ENCODE measurements around the gene AFF1.
"Not testable (repeated sequence)": the region's sequence is repeated elsewhere in the genome, so short reads cannot be mapped to it uniquely, and the experiment has no call there.

AFF1 gene

DNA sequence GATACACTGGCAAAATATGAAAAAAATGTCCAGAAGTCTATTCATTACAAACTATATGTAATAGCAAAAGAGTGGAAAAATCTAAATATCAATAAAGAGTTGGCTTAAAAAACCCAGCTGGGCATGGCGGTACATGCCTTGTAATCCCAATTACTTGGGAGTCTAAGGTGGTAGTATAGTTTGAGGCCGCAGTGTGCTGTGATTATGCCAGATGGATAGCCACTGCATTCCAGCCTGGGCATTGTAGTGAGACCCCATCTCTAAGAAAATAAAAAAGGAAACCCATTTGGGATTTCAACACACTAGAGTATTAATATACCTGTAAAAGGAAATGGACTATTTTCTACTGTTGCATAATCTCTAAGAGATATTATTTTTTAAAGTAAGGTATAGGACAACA is 45.4 kb downstream of the AFF1 start:
- DNase-seq (ENCODE audit: low spot score), result no peak

DNA sequence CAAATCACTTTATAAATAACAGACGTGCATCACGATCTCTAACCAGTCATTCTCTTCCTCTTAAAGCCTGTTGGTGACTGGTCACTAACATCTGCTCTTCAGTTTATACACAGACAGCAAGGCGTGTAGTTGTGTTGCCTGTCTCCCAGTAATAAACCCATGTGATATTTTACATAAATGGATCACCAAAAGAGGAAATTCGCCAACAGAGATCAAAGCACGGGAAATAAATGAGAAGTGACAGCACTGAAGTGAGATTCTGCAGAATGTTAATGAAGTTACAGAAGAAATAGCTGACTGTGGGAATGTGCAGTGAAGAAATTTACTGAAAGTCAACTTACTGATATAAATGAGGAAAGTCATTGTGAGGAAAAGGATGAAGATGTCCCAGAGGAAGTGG is 47.0 kb downstream of the AFF1 start:
- DNase-seq (ENCODE audit: low spot score), result peak; percentile 93

DNA sequence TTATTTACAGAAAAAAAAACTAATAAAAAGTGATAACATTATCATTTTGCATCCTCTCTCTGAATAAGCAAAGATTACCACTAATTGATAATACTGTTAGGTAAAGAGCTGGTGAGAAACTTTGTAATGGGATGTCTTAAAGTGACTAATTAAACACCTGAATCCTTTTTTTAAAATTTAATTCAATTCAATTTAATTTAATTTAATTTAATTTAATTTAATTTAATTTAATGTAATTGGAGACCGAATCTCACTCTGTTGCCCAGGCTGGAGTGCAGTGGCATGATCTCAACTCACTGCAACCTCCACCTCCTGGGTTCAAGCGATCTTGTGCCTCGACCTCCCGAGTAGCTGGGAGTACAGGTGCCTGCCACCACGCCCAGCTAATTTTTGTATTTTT is 51.0 kb downstream of the AFF1 start:
- not testable (repeated sequence) for DNase-seq (ENCODE audit: low spot score)

DNA sequence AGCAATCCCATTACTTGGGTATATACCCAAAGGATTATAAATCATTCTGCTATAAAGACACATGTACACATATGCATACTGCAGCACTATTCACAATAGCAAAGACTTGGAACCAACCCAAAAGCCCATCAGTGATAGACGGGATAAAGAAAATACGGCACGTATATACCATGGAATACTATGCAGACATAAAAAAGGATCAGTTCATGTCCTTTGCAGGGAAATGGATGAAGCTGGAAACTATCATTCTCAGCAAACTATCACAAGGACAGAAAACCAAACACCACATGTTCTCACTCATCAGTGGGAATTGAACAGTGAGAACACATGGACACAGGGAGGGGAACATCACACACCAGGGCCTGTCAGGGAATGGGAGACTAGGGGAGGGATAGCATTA is 54.8 kb downstream of the AFF1 start:
- not testable (repeated sequence) for DNase-seq (ENCODE audit: low spot score)

DNA sequence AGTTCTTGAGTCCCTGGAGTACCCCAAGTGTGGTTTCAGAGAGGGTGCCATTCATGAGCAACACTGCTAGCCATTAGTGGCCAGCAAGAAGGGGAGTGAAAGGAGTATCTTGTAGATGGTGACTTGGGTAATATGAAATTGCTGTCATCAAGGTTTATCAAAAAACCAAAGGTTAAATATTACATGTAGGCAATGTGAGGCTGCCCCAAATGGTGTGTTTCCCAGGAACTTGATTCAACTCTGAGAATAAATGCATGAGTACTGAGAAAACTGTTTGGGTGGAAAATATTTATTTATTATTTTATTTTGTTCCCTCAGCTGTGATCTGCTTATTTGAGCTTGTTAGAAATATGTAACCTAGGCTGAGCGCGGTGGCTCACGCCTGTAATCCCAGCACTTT is 55.7 kb downstream of the AFF1 start:
- no peak for DNase-seq (ENCODE audit: low spot score)

DNA sequence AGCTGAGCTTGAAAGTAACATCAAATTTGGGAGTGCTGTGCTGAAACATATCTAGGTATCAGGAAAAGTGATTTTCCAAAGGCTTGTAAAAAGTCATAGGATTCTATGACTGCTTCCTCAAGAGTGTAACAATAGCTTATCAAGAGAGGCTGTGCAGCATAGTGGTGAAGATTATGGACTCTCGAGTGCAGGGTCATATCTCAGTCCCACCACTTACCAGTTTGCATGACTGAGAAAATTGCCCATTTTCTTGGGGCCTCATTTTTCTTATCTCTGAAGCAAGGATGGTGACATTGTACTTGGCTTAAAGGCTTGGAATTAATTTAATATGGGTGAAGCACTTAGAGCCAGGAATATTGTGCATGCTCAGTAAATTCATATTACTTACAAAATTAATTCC is 57.2 kb downstream of the AFF1 start:
- DNase-seq (ENCODE audit: low spot score), result no peak

DNA sequence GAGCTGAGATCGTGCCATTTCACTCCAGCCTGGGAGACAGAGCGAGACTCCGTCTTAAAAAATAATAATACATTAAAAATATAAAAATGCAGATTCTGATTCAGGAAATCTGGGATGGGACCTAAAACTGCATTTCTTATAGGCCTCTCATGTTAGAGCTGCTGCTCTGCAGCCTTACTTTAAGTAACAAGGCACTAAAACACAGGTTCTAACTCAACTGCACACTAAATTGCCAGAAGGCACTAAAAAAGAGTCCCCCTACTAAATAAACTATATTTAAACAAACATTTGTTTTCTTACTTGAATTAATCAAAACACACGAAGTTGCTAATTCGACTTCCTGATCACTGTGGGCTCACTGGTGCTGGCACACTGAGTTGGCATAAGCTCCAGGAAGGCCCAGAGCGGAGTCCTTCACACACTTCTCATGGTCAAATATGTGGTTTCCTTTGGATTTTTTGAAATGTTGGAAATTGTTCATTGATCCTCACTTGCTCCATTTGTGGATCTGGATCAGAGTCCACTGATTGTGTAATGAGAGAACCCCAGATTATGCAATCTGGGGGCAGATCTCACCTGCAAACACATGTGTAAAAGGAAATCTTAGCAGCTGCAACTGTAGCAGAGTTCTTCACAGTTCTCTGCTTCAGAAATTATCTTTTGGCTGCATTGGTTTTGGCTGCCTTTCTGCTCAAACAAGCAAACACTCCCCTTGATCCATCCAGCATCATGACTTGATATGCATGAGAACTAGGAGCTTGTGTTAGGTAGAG is 59.3 kb downstream of the AFF1 start:
- peak; percentile 55 for DNase-seq (ENCODE audit: low spot score)

DNA sequence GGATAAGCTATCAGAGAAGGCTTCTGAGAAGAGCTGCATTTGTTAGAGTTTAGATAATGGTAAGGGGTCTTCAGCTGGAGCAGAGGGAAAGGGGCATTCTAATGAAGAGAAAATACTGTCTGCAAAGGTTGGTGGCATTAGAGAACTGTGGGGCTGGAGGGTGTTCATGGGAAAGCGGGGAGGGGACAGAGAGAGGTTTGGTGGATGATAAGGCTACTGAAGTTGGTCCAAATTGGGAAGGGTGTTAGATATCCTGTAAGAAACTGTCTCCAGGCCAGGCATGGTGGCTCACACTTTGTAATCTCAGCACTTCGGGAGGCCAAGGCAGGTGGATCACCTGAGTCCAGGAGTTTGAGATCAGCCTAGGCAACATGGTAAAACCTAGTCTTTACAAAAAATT is 59.9 kb downstream of the AFF1 start:
- DNase-seq (ENCODE audit: low spot score), result no peak

DNA sequence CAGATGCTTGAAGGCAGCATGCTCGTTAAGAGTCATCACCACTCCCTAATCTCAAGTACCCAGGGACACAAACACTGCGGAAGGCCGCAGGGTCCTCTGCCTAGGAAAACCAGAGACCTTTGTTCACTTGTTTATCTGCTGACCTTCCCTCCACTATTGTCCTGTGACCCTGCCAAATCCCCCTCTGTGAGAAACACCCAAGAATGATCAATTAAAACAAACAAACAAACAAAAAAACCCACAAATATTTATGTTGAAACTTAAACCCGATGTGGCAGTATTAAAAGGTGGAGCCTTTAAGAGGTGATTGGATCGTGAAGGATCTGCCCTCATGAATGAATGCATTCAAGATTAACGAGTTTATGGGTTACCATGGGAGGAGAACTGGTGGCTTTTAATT is 61.7 kb downstream of the AFF1 start:
- not testable (repeated sequence) for DNase-seq (ENCODE audit: low spot score)

DNA sequence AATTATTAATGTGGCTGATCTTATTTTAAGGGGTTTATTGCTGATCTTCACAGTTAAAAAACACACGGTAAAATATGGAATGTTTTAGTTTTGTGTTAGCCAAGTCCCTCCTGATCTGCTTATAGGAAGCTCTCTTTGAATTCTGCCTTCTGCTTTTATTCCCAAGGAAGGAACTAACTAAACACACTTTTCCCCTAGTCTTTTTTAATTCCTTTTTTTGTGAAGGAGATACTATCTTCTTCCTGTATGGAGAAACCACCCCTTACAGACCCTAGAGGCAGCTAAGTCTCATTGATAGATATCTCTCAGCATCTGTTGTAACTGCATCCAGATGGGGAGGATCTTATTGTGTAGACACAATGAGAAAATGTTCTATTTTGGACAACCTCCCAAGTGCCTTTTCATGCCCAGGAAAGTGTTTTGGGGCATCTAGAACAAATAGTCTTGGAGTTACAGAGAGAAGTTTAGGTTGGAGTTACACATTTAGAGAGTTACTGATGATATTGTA is 64.4 kb downstream of the AFF1 start:
- no peak for DNase-seq (ENCODE audit: low spot score)

DNA sequence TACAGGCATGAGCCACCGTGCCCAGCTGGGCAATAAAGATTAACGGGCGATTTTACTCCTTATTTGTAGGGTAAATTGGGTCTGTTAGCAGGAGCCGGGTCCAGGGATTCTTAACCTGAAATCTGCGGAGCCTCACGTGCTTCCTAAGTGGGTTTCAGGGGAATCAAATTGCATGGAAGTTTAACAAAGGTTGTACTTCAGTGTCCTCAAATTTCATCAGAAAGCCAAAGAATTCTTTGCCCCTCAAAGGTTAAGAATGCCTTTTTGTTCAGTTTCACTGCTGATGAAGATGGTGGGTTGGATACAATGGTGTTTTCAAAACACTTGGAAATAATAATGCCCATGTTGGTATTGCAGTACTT is 67.9 kb downstream of the AFF1 start:
- DNase-seq (ENCODE audit: low spot score), result no peak

DNA sequence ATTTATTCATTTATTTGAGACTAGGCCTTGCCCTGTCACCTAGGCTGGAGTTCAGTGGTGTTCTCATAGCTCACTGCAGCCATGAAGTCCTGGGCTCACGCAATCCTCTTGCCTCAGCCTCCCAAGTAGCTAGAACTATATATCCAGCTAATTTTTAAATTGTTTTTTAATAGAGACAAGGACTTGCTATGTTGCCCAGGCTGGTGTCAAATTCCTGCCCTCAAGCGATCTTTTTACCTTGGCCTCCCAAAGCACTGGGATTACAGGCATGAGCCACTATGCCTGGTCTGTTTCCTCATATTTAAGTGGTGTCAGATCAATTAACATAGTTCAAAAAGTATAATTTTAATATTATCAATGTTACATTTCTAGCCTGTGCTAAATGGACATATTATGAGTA is 68.5 kb downstream of the AFF1 start:
- DNase-seq (ENCODE audit: low spot score), result no peak

DNA sequence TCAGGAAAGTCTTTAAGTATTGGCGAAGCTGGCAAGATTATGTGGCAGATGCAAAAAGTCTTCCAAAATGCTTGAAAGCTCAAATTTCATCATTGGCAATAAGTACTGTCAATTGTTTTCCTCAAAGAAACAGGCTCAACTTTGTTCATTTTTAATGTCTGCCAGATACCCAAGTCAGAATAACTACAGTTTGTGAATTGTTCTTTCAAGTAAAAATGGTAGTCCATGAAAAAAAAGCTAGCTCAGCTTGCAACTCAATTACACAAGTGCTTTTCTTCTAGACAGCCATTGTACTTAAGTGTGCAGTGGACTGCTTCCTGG is 70.5 kb downstream of the AFF1 start:
- DNase-seq (ENCODE audit: low spot score), result peak; percentile 41

DNA sequence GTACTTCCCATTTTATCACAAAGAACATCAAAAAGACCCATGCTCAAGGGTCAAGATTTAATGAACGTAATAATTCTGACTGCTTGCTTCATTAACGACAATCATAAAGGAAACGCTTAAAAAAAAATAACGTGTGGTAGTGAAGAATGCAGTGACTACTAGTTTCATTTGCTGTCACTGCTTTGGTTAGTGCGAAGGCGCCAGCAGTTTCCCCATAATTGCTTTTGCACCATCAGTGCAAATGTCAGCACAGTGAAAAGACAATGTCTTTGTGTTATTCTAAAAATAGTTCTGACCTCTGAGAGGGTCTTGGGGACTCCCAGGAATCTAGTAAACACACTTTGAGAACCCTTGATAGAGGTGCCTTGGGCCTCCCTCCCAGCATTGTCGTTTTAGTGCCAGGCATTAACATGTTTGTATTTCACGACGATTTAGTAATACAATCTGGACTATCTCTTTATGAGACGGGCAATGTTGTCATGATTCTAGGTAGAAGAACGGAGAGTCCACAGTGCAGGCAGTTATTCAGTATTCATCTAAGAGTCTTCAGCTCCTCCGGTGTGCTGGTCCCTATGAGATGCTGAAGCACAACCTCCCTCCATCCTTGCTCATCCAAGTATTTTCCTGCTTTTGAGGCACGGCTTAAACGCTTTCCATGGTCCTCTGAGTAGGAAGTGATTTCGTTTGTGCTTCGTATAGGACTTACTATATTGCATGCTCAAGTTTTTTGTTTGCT is 71.0 kb downstream of the AFF1 start:
- DNase-seq (ENCODE audit: low spot score), result peak; percentile 69

DNA sequence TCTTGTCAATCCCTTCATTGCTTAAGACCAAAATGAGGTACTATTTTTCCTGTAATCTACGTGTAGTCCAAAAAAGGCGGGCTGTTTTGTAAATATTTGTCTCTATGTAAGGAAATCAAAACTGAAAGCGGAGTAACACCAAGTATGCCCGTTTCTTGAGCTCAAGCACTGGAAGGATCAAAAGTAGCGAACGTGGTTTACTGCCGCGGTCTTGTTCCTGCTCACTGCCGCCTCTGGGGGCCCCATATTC is 71.5 kb downstream of the AFF1 start:
- no peak for DNase-seq (ENCODE audit: low spot score)

DNA sequence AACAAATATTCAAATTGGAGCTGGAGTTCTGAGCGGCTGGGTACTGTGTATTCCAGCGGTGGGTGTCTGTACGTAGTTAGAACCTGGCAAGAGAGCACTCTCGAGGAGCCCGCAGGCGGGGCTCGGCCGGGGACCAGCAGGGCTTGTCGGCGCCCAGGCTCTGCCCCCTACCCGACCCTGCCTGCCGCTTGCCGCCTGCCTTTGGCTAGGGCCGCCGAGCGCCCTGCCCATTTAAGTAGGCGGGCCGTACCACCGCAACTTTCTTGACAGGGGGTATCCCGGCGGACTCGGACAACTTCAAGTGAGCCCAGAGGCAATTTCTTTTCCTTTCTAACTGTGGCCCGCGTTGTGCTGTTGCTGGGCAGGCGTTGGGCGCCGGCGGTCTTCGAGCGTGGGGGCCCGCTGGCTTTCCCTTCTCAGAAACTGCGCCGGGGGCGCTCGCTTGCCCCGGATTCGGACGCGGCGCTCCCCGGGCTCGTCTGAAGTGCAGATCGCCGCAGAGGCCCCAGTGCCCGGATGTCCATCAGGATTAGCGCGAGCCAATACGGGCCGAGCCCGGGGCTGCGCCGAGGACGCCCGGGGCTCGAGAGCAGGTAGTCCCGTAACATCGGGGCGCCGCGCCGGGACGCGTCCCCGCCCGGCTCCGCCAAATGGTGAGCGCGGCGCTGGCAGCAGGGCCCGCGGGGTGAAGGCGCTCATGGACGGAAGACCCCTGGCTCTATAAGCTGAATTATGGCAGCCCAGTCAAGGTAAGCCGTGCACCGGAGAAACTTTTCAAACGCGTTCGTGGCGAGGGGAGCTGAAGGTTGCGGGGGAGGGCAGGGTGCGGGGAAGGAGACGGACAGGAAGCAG is 72.1 kb downstream of the AFF1 start:
- peak; percentile 96 for DNase-seq (ENCODE audit: low spot score)

DNA sequence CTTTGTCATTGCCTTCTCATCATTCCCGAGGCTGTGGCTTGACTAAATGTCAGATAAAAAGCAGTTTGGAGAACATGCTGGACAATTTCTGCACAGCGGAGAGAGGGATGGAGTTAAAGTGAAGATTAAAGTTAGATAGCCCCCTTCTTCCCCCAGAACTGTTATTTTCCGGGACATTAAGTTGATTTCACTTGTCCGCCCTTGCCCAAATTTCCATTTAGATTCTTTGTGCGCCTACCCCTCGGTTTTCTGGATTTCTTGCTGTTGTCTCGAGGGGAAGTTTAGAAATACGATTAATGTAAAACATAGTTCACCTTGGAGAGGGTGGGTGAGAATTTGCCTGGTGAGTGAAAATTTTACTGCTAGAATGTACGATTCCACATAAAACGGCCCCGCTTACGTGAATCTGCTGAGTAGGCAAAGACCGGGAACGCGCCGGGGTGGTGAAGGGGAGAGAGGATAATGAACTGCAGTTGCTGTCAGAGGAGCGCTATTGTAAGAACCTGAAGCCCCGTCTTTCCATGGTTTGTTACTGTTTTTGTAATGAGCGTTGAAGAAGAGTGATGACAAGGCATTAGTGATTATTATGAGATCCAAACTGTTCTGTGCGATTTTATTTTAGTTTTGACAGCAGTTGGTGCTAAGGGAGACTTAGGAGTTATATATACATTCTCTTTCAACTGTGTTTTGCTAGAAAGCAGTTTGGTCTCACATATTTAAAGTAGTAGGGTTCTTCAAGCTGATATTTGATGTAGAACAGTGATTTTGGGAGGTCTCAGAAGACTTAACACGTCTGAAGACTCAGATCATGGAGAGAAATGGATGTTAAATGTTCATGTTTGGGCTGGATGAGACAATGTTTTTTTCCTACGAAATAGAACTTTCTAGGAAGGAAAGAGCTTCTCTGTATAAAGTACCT is 73.0 kb downstream of the AFF1 start:
- DNase-seq (ENCODE audit: low spot score), result peak; percentile 50

DNA sequence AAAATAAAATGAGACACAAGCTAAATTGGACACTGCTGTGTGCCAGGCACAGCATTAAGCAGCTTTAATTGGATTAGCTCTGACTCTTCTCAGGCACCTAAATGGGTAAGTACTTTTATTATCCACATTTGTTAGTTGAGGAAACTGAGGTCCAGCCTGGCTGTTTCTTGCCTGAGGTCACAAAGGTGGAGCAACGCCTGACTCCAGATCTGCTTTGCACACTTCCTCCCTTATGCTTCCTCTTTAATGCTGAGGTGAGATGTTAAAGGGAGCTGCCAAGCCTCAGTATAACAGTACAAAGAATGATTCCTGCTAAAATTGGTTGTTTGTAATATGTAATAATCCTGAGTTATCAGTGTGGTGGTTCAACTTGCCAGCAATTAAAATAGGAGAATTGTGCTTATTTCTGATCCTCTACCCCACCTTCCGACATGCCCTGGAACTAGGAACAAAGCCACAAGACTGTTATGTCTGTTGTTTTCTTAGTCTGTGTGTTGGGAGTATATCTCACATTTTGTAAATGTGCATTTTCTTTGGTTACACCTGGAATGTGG is 74.4 kb downstream of the AFF1 start:
- no peak for DNase-seq (ENCODE audit: low spot score)

DNA sequence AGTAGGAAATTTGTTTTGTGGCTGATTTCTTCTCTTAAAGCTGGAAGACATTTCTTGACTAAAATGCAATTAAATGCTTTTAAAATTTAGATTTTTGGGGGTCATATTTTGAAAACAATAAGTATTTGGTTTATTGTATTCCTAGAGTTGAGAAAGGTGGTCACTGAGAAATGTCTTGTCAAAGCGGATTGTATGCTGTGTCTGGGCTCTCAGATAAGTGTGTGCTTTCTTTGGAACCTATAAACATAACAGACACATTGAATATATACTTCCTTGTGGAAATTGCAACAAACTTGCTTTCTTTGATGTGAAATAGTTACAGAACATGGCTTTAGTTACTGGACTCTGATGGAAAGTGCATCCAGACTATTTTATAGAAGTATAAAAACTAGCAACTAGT is 75.4 kb downstream of the AFF1 start:
- no peak for DNase-seq (ENCODE audit: low spot score)

DNA sequence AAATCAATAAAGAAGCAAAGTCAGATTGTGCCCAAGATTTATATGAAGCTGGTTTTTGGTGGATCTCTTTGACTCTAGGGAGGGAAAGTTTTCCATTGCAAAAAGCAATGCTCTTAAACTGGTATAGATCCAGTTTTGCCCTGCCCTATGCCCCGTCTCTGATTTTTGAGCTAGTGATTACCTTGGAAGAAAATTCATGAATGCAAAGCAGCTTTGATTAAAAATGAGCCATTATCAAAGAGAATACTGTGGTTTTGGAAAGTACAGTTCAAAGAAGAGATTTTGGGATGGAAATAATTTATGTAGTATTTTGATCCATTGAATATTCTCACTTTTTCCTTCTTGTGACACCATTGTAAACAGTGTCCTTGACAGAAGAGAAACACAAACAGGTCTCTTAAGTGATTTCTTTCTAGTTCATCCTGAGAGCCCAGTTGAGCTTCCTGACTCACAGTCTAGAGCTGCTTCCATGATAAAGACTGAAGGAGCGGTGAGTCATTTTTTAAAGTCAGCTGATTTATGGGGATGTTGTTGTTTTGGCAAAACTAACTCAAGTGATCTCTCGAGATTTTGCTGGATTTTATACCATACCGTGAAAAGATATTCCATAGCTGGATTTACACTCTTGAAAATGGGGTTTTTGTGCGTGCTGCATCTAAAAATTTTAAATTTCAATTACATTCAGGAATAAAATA is 76.7 kb downstream of the AFF1 start:
- no peak for DNase-seq (ENCODE audit: low spot score)

Data from NAMALWA (cell line).